ENCODE measurements around the gene NPIPB6. TPM values are rescaled to one million over a fixed set of nuclear protein-coding genes. Genes with fewer than 3 reads are reported as not detected.

The NPIPB6 gene
- total RNA-seq, 3 donors from 2014 or later (not counting 1 experiment from before 2014, with no cell fraction given) = 4.1 to 5.7 TPM; not detected in 1

GRCh38 chr16:28320023-28320561, 43.2 kb downstream of the NPIPB6 start:
- WGBS (ENCODE audit: insufficient coverage) = 97% methylated on average over 73 of the region's 73 CpGs
- Histone ChIP-seq H3K4me3 (ENCODE audit: low read length) (no peak overlapping the region), H3K36me3 (ENCODE audit: control insufficient read depth, insufficient read depth, low read length) (peaks cover 23% of the 10 kb centered on the region), H3K27me3 (ENCODE audit: control insufficient read depth, insufficient read depth, low read length) (no peaks in the 10 kb centered on the region), H3K9me3 (ENCODE audit: control insufficient read depth, insufficient read depth, low read length) (no peaks in the 10 kb centered on the region), H3K27ac (ENCODE audit: low read length) (no peak overlapping the region), H3K4me1 (ENCODE audit: control insufficient read depth, insufficient read depth, low read length) (peaks cover 31% of the 10 kb centered on the region)
- DNase-seq (no peak), ATAC-seq (no peak)
- H3K4me1 Mint-ChIP-seq = peaks cover 9 to 33% of the 10 kb centered on the region in 2 donors
- TF ChIP-seq, protein P1, sequence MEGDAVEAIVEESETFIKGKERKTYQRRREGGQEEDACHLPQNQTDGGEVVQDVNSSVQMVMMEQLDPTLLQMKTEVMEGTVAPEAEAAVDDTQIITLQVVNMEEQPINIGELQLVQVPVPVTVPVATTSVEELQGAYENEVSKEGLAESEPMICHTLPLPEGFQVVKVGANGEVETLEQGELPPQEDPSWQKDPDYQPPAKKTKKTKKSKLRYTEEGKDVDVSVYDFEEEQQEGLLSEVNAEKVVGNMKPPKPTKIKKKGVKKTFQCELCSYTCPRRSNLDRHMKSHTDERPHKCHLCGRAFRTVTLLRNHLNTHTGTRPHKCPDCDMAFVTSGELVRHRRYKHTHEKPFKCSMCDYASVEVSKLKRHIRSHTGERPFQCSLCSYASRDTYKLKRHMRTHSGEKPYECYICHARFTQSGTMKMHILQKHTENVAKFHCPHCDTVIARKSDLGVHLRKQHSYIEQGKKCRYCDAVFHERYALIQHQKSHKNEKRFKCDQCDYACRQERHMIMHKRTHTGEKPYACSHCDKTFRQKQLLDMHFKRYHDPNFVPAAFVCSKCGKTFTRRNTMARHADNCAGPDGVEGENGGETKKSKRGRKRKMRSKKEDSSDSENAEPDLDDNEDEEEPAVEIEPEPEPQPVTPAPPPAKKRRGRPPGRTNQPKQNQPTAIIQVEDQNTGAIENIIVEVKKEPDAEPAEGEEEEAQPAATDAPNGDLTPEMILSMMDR (IDR thresholded peaks at IDR 0.05) = no peak
- no peaks in the 10 kb centered on the region for H3K36me3 Mint-ChIP-seq
- H3K27ac Mint-ChIP-seq = no peak overlapping the region
- H3K4me3 Mint-ChIP-seq = no peak overlapping the region
- intact Hi-C loops (cut with micrococcal nuclease) = loop anchor here (2.0 kb wide), 1 partner anchor 15 kb away; no protein-coding TSS in a partner anchor
- H3K27me3 Mint-ChIP-seq (ENCODE audit: low read depth in 2 of 2) = no peaks in the 10 kb centered on the region
- no peaks in the 10 kb centered on the region for H3K9me3 Mint-ChIP-seq

- TF ChIP-seq, protein P1 (IDR thresholded peaks at IDR 0.05) = no peak
- Mint-ChIP-seq H3K36me3 (no peaks in the 10 kb centered on the region), H3K4me1 (peaks cover 14 to 38% of the 10 kb centered on the region in 2 donors), H3K27ac (no peak overlapping the region), H3K27me3 (ENCODE audit: low read depth in 2 of 2) (no peaks in the 10 kb centered on the region), H3K4me3 (no peak overlapping the region), H3K9me3 (no peaks in the 10 kb centered on the region)
- H3K4me1 ChIP-seq (ENCODE audit: control insufficient read depth, insufficient read depth, low read length) = peaks cover 36% of the 10 kb centered on the region
- no peak for DNase-seq
- peaks cover 23% of the 10 kb centered on the region for H3K36me3 ChIP-seq (ENCODE audit: control insufficient read depth, insufficient read depth, low read length)
- no peak for ATAC-seq
- 98% methylated on average over 26 of the region's 26 CpGs for WGBS (ENCODE audit: insufficient coverage)
- H3K9me3 ChIP-seq (ENCODE audit: control insufficient read depth, insufficient read depth, low read length) = no peaks in the 10 kb centered on the region
- no peak overlapping the region for H3K27ac ChIP-seq (ENCODE audit: low read length)
- no peak overlapping the region for H3K4me3 ChIP-seq (ENCODE audit: low read length)
- H3K27me3 ChIP-seq (ENCODE audit: control insufficient read depth, insufficient read depth, low read length) = no peaks in the 10 kb centered on the region
- intact Hi-C loops (cut with micrococcal nuclease) = loop anchor here (2.0 kb wide), 1 partner anchor 15 kb away; no protein-coding TSS in a partner anchor
These were observed 43.8 kb downstream of the NPIPB6 start for GRCh38 chr16:28319476-28320022.

- H3K36me3 ChIP-seq (ENCODE audit: control insufficient read depth, insufficient read depth, low read length) = peaks cover 23% of the 10 kb centered on the region
- H3K4me3 ChIP-seq (ENCODE audit: low read length) = no peak overlapping the region
- H3K9me3 Mint-ChIP-seq = no peaks in the 10 kb centered on the region
- no peaks in the 10 kb centered on the region for H3K27me3 Mint-ChIP-seq (ENCODE audit: low read depth in 2 of 2)
- 88% methylated on average over 9 of the region's 9 CpGs for WGBS (ENCODE audit: insufficient coverage)
- H3K27me3 ChIP-seq (ENCODE audit: control insufficient read depth, insufficient read depth, low read length) = no peaks in the 10 kb centered on the region
- H3K27ac Mint-ChIP-seq = peak overlapping the region; percentile 27 to 91
- ATAC-seq = no peak
- DNase-seq = no peak
- TF ChIP-seq, protein P1 (IDR thresholded peaks at IDR 0.05) = no peak
- no peaks in the 10 kb centered on the region for H3K36me3 Mint-ChIP-seq
- H3K4me1 ChIP-seq (ENCODE audit: control insufficient read depth, insufficient read depth, low read length) = peaks cover 48% of the 10 kb centered on the region
- no peak overlapping the region for H3K4me3 Mint-ChIP-seq
- no peak overlapping the region for H3K27ac ChIP-seq (ENCODE audit: low read length)
- H3K9me3 ChIP-seq (ENCODE audit: control insufficient read depth, insufficient read depth, low read length) = no peaks in the 10 kb centered on the region
- peaks cover 15 to 45% of the 10 kb centered on the region in 2 donors for H3K4me1 Mint-ChIP-seq
- intact Hi-C loops (cut with micrococcal nuclease) = no loop called here
These were observed 45.1 kb downstream of the NPIPB6 start for GRCh38 chr16:28318042-28318744.

Measured in natural killer cell (primary cell).